Fibroblast of villous mesenchyme (primary cell): ENCODE data around the gene ACOT7. TPM values are rescaled to one million over a fixed set of nuclear protein-coding genes. Genes with fewer than 3 reads are reported as not detected.
"Not testable (repeated sequence)": the region's sequence is repeated elsewhere in the genome, so short reads cannot be mapped to it uniquely, and the experiment has no call there.

ENCODE experiments used
- DNase-seq: peaks from one replicate; pipeline ENCODE4 v3.0.0-alpha.2; 2010; ENCODE audit warnings: low read depth
- H3K4me3 ChIP-seq: 2 replicates; pipeline ENCODE4 v1.5.1; 2011; ENCODE audit warnings: low read depth, mild to moderate bottlenecking, low read length
- total RNA-seq: library from RNA; depleted of rRNA; stranded (reverse); fragments of >200 nt; gene quantifications from 2 replicates; pipeline ENCODE4 v1.2.3, GENCODE V29; 2012
- TF ChIP-seq, protein P1 (sequence below): IDR thresholded peaks from 2 replicates; pipeline ENCODE4 v1.5.1; 2012; ENCODE audit warnings: low read depth, mild to moderate bottlenecking, low read length; ENCODE audit not compliant: insufficient read depth

The ACOT7 gene, protein sequence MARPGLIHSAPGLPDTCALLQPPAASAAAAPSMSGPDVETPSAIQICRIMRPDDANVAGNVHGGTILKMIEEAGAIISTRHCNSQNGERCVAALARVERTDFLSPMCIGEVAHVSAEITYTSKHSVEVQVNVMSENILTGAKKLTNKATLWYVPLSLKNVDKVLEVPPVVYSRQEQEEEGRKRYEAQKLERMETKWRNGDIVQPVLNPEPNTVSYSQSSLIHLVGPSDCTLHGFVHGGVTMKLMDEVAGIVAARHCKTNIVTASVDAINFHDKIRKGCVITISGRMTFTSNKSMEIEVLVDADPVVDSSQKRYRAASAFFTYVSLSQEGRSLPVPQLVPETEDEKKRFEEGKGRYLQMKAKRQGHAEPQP
- 16.1 and 17.3 TPM in 2 replicates for total RNA-seq

- peak; percentile 88 for DNase-seq
- TF ChIP-seq, protein P1, sequence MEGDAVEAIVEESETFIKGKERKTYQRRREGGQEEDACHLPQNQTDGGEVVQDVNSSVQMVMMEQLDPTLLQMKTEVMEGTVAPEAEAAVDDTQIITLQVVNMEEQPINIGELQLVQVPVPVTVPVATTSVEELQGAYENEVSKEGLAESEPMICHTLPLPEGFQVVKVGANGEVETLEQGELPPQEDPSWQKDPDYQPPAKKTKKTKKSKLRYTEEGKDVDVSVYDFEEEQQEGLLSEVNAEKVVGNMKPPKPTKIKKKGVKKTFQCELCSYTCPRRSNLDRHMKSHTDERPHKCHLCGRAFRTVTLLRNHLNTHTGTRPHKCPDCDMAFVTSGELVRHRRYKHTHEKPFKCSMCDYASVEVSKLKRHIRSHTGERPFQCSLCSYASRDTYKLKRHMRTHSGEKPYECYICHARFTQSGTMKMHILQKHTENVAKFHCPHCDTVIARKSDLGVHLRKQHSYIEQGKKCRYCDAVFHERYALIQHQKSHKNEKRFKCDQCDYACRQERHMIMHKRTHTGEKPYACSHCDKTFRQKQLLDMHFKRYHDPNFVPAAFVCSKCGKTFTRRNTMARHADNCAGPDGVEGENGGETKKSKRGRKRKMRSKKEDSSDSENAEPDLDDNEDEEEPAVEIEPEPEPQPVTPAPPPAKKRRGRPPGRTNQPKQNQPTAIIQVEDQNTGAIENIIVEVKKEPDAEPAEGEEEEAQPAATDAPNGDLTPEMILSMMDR = peak; percentile 25
- peak within 1 kb of the TSS; percentile 68 for H3K4me3 ChIP-seq
These were observed at the start of gene ACOT7 for GRCh38 chr1:6393400-6394187. ACOT7 (minus strand) TSS chr1:6393767; CDS start chr1:6393399, 368 bp downstream.

DNA sequence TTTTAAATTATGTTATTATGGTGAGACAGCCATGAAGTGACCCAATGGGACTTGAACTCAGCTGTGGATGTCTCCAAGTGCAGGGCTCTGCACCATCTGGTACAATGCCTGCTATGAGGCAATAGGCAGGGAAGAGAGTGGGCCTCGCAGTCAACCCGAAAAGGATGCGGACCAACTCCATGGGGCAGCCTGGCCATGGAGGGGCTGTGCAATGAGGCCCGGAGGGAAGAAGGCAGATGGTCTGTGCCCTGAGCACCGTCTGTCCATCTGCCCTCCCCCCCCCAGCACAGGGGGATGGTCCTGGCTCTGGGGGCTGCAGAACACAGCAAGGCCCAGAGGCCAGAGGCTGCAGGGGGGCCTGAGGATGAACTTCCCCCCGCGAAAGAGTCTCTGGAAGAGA is 48.0 kb upstream of the ACOT7 start:
- H3K4me3 ChIP-seq = no peak overlapping the region
- TF ChIP-seq, protein P1 = no peak
- no peak for DNase-seq

DNA sequence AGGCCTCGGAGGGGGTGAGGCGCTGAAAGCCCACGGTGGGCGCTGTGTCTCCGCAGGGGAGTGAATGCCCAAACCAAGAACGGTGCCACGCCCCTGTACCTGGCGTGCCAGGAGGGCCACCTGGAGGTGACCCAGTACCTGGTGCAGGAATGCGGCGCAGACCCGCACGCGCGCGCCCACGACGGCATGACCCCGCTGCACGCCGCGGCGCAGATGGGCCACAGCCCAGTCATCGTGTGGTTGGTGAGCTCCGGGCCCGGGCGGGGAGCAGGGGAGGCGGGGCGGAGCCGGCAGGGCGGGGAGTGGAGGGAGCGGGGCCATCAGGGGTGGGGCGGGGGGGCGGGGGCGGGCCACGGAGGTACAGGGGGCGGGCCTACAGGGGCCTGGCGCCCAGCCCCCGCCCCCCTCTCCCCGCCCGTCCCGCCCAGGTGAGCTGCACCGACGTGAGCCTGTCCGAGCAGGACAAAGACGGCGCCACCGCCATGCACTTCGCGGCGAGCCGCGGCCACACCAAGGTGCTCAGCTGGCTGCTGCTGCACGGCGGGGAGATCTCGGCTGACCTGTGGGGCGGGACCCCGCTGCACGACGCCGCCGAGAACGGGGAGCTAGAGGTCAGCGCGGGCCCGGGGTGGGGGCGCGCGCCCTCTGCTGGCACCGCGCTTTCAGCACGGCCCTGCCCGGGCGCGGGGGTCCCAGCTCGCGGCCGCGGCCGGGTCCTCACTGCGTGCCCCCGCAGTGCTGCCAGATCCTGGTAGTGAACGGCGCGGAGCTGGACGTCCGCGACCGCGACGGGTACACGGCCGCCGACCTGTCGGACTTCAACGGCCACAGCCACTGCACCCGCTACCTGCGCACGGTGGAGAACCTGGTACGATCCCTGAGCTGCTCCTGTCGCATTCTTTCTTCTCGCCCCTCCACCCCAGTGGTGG is 46.9 kb upstream of the ACOT7 start:
- TF ChIP-seq, protein P1 = peak; percentile 3
- H3K4me3 ChIP-seq = no peak overlapping the region
- DNase-seq = no peak

DNA sequence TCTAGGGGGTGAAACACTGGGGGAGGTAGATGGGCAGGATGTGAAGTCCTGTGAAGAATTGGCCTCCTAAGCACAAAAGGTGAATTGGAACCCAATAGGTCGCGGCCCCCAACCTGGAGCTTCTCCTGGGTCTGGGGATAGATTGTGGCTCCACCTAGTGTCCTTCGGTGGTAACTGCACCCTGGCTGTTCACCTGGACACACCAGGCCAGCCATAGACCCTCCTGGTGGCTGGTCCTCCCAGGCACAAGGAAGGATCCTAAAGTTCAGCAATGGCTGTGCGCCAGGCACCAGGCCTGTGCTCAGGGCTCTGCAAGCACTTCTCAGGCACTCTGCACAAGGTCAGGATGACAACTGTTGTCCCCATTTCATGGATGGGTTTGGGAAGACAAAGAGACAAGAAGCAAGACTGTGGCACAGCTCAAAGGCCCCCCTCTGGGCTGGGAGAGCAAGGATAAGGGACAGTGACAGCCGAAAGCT is 44.5 kb upstream of the ACOT7 start:
- TF ChIP-seq, protein P1 = peak; percentile 87
- no peak overlapping the region for H3K4me3 ChIP-seq
- peak; percentile 52 for DNase-seq

- TF ChIP-seq, protein P1 = peak; percentile 3
- not testable (repeated sequence) for H3K4me3 ChIP-seq, DNase-seq
These were observed 43.6 kb upstream of the ACOT7 start for GRCh38 chr1:6437012-6437700.

- not testable (repeated sequence) for H3K4me3 ChIP-seq, DNase-seq
These were observed 42.7 kb upstream of the ACOT7 start for GRCh38 chr1:6436277-6436676.
